Transverse colon (tissue), 3 donors: Measurements from ENCODE around the gene IGSF3.

Experiments
- EP300 ChIP-seq: sonication (generic); formaldehyde crosslinking; IDR thresholded peaks from one replicate; pipeline ENCODE4 v1.6.1; 2017; ENCODE audit warnings: antibody characterized with exemption, low read depth
- POLR2A ChIP-seq: fragments of 450-650 bp; IDR thresholded peaks from one replicate; pipeline ENCODE4 v1.6.1; 2016; ENCODE audit warnings: antibody characterized with exemption, mild to moderate bottlenecking, moderate library complexity
- TF ChIP-seq, protein P1 (sequence below), 5 experiments: fragments of 200-600 bp in 3 of 5; fragments of 450-650 bp in 2 of 5; sonication (generic) in 3 of 5; IDR thresholded peaks; 1 replicate in 2 of 5; 2 replicates in 3 of 5; pipeline ENCODE4 v1.5.1; 2016 to 2017; ENCODE audit warnings: antibody characterized with exemption in 5 of 5, inconsistent platforms in 3 of 5, mild to moderate bottlenecking in 2 of 5, moderate library complexity in 1 of 5

DNA sequence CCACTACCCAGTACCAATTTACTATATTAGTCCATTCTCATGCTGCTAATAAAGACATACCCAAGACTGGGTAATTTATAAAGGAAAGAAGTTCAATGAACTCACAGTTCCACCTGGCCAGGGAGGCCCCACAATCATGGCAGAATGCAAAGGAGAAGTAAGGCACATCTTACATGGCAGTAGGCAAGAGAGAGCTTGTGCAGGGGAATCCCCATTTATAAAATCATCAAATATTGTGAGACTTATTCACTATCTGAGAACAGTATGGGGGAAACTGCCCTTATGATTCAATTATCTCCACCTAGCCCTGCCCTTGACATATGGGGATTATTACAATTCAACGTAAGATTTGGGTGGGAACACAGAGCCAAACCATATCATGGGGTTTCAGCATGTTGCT is 103.1 kb downstream of the IGSF3 start:
- TF ChIP-seq, protein P1, sequence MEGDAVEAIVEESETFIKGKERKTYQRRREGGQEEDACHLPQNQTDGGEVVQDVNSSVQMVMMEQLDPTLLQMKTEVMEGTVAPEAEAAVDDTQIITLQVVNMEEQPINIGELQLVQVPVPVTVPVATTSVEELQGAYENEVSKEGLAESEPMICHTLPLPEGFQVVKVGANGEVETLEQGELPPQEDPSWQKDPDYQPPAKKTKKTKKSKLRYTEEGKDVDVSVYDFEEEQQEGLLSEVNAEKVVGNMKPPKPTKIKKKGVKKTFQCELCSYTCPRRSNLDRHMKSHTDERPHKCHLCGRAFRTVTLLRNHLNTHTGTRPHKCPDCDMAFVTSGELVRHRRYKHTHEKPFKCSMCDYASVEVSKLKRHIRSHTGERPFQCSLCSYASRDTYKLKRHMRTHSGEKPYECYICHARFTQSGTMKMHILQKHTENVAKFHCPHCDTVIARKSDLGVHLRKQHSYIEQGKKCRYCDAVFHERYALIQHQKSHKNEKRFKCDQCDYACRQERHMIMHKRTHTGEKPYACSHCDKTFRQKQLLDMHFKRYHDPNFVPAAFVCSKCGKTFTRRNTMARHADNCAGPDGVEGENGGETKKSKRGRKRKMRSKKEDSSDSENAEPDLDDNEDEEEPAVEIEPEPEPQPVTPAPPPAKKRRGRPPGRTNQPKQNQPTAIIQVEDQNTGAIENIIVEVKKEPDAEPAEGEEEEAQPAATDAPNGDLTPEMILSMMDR (IDR thresholded peaks at IDR 0.05): no peak
- TF ChIP-seq POLR2A (no peak), EP300 (no peak)
